LNCAP (cell line): ENCODE data around the gene TRAPPC3.

Experiments used
- TF ChIP-seq, protein P1 (sequence below): fragments of 450-650 bp; IDR thresholded peaks from 2 replicates; pipeline ENCODE4 v1.5.1; 2017; ENCODE audit warnings: mild to moderate bottlenecking

Gene TRAPPC3

DNA sequence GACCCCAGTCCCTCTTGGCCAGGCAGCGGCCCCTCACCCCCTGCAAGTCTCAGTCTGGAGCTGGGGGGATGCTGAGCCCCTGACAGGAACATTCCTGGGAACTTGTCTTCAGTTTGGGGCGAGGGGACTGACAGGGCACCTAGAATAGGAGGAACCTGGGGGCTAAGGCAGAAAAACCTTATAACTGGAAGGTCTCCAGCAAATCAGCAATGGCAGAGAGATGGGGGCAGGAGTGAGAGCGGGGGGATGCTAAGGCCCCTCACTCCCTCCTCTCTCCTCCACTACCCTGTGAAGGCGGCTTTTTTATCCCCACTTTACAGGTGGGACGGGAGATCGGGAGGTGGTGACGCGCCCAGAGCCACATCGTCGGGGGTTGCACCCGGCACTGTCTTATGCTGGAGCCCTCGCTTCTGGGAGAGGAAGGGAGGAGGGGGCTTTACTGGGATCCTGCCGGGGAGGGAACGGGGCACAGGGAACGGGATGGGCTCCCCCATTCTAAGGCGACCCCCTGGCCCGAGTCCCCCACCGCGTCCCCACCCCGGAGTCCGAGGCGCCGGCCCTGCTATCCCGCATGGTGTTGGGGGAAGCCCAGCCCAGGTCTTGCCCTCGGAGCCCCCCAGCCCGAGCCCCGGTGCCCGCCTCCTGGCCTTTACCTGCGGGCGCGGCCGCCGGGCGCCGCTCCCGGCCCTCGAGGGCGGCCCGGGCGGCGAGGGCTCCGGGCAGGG, 24.7 kb downstream of the TRAPPC3 start:
- TF ChIP-seq, protein P1, sequence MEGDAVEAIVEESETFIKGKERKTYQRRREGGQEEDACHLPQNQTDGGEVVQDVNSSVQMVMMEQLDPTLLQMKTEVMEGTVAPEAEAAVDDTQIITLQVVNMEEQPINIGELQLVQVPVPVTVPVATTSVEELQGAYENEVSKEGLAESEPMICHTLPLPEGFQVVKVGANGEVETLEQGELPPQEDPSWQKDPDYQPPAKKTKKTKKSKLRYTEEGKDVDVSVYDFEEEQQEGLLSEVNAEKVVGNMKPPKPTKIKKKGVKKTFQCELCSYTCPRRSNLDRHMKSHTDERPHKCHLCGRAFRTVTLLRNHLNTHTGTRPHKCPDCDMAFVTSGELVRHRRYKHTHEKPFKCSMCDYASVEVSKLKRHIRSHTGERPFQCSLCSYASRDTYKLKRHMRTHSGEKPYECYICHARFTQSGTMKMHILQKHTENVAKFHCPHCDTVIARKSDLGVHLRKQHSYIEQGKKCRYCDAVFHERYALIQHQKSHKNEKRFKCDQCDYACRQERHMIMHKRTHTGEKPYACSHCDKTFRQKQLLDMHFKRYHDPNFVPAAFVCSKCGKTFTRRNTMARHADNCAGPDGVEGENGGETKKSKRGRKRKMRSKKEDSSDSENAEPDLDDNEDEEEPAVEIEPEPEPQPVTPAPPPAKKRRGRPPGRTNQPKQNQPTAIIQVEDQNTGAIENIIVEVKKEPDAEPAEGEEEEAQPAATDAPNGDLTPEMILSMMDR = no peak

DNA sequence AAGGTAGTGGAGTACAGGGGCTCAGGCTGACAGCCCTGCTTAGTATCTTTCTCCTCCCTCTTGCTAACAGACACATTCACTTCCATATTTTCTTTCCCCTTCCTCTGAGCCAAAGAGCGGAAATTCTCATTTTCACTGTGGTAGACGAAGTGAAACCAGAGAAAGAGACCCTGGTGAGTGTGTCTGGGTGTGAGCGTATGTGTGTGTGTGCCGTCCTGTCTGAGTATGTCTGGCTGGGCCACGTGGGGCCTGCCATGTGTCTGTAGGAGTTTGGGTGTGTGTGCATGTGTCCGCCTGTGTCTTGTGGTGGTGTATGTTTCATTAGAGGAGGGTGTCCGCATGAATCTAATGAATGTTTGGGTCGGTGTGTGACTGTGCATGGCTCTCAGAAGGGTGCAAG, 25.9 kb downstream of the TRAPPC3 start:
- TF ChIP-seq, protein P1 = no peak

GRCh38 chr1:36122062-36123030, 26.9 kb downstream of the TRAPPC3 start:
- TF ChIP-seq, protein P1 = no peak

DNA sequence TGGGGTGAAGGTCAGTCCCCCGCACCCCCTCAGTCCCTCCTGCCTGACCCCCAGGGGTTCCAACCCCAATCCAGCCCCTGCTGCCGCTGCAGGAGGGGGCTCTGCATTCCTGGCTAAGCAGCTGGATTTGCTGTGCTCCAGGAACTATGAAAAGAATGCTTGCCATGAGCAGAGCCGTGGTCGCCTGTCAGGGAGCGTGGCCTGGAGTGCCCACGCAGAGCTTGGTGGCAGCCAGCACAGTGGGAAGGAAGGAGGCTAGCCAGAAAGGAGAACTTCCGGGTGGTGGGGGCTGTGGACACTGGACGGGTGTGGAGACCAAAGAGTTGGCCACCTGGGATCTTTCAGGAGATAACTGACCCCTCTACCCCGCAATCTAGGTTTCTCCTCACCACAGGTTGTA, 29.8 kb downstream of the TRAPPC3 start:
- TF ChIP-seq, protein P1 = no peak

DNA sequence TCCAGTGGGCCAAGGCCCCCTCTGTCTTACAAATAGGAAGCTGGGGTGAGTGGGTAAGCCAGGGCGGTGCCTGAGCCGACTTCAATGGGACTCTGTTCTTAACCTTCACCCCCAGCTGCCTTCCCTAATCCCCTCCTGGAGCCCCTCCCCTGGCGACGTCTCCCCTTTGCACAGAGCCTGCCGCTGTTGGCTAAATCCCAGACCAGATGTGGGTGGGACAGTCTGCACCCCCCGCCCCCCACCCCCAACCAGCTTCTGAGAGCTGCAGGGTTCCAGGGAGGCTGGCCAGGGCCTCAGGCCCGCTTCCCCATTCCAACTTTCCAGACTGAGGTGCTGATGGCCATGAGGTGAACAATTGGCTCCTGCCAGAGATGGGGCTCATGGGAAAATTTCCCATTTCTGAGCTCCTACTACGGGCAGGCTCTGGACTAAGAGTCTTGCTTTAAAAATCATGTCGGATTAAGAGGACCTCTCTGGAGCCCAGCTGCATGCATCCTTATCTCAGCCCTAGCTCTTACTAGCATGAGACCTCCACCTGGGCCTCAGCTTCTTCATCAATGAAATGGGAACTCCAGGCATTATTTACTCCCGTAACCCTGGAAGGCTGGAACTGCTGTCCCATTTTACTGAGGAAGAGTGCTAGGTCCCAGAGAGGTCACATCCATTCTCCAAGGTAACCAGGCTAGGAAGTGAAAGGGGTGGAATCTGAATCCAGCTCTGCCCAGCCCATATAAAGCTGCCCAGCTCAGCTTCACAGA, 30.7 kb downstream of the TRAPPC3 start:
- TF ChIP-seq, protein P1 = no peak

DNA sequence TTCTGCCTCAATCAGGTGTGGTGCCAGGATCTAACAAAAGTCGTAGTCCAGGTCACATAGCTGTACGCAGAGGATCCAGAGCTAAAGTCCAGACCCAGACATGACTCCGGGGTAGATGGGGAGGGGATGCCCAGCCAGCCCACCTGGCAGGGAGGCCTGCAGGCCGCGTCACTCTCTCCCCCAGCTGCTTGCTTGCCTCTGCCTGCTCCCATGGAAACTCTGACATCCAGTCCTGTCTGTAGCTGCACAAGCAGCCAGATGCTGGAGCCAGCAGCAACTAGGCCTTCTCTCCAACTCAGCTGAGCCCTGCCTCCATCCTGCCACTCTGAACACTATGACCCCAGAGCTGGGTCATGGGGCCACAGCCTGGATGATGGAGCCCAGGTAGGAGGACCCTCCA, 32.4 kb downstream of the TRAPPC3 start:
- TF ChIP-seq, protein P1 = no peak

- TF ChIP-seq, protein P1 = no peak
Measured at GRCh38 chr1:36115931-36116330, 33.4 kb downstream of the TRAPPC3 start.
